ENCODE data around the gene NME3.

The NME3 gene

GRCh38 chr16:1818204-1818872, 47.0 kb upstream of the NME3 start:
- Histone ChIP-seq H3K36me3 (replicated peaks) (peaks cover 8% of the 10 kb centered on the region), H3K27me3 (replicated peaks) (no peaks in the 10 kb centered on the region), H3K4me3 (ENCODE audit: low read depth, low read length) (no peak overlapping the region), H3K27ac (no peak overlapping the region)
- in situ Hi-C loops (cut with HindIII; ENCODE audit: low pct_ligation_motif_present, low sequenced_read_pairs), result no loop called here
- DNase-seq, result no peak
- TF ChIP-seq, protein P1, sequence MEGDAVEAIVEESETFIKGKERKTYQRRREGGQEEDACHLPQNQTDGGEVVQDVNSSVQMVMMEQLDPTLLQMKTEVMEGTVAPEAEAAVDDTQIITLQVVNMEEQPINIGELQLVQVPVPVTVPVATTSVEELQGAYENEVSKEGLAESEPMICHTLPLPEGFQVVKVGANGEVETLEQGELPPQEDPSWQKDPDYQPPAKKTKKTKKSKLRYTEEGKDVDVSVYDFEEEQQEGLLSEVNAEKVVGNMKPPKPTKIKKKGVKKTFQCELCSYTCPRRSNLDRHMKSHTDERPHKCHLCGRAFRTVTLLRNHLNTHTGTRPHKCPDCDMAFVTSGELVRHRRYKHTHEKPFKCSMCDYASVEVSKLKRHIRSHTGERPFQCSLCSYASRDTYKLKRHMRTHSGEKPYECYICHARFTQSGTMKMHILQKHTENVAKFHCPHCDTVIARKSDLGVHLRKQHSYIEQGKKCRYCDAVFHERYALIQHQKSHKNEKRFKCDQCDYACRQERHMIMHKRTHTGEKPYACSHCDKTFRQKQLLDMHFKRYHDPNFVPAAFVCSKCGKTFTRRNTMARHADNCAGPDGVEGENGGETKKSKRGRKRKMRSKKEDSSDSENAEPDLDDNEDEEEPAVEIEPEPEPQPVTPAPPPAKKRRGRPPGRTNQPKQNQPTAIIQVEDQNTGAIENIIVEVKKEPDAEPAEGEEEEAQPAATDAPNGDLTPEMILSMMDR (IDR thresholded peaks at IDR 0.05; ENCODE audit: low read depth, low read length, missing control alignments), result no peak

DNA sequence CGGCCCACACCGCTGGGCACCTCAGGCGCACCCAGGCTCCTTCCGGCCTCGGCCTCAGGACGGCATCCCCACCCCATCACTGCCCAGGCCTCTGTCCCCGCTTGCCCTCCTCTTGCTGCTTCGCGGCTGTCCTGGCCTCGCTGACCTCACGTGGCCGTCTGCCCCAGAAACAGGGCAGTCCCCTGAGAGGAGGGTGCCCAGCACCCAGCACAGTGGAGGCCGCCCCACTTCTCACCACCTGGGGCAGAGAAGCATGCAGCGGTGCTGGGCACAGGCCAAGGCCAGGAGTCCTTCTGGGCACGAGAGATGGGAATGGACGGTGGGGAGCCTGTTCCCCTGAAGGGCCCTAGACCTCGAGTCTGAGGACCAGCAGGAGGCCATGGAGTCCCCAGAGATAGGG, 46.4 kb upstream of the NME3 start:
- no peaks in the 10 kb centered on the region for H3K27me3 ChIP-seq (replicated peaks)
- H3K27ac ChIP-seq, result no peak overlapping the region
- TF ChIP-seq, protein P1 (IDR thresholded peaks at IDR 0.05; ENCODE audit: low read depth, low read length, missing control alignments), result no peak
- H3K36me3 ChIP-seq (replicated peaks), result peaks cover 8% of the 10 kb centered on the region
- no peak overlapping the region for H3K4me3 ChIP-seq (ENCODE audit: low read depth, low read length)
- in situ Hi-C loops (cut with HindIII; ENCODE audit: low pct_ligation_motif_present, low sequenced_read_pairs), result no loop called here
- DNase-seq, result no peak

- TF ChIP-seq, protein P1 (IDR thresholded peaks at IDR 0.05; ENCODE audit: low read depth, low read length, missing control alignments), result no peak
- Histone ChIP-seq H3K27ac (no peak overlapping the region), H3K27me3 (replicated peaks) (no peaks in the 10 kb centered on the region), H3K36me3 (replicated peaks) (peaks cover 8% of the 10 kb centered on the region), H3K4me3 (ENCODE audit: low read depth, low read length) (no peak overlapping the region)
- in situ Hi-C loops (cut with HindIII; ENCODE audit: low pct_ligation_motif_present, low sequenced_read_pairs), result no loop called here
- no peak for DNase-seq
Measured at GRCh38 chr16:1817276-1817589, 45.9 kb upstream of the NME3 start.

- H3K4me3 ChIP-seq (ENCODE audit: low read depth, low read length), result no peak overlapping the region
- TF ChIP-seq, protein P1 (IDR thresholded peaks at IDR 0.05; ENCODE audit: low read depth, low read length, missing control alignments), result no peak
- DNase-seq, result no peak
- in situ Hi-C loops (cut with HindIII; ENCODE audit: low pct_ligation_motif_present, low sequenced_read_pairs), result no loop called here
- H3K27ac ChIP-seq, result no peak overlapping the region
- H3K27me3 ChIP-seq (replicated peaks), result no peaks in the 10 kb centered on the region
- peaks cover 8% of the 10 kb centered on the region for H3K36me3 ChIP-seq (replicated peaks)
Measured at GRCh38 chr16:1816396-1817275, 45.3 kb upstream of the NME3 start.

DNA sequence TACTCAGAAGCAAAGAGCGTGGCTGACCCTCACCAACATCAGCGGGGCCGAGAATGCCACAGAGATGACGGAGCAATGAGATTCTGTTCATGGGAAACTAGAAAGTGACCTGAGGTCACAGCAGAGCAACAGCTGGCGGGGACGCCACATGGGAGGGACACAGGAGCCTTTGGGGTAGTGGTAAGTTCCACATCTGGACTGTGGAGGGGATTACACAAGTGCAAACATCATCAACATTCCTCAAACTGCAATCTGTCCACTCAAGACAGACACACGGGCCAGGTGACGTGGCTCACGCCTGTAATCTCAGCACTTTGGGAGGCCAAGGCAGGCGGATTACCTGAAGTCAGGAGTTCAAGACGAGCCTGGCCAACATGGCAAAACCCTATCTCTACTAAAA, 44.1 kb upstream of the NME3 start:
- in situ Hi-C loops (cut with HindIII; ENCODE audit: low pct_ligation_motif_present, low sequenced_read_pairs), result no loop called here
- no peak overlapping the region for H3K4me3 ChIP-seq (ENCODE audit: low read depth, low read length)
- H3K27ac ChIP-seq, result no peak overlapping the region
- TF ChIP-seq, protein P1 (IDR thresholded peaks at IDR 0.05; ENCODE audit: low read depth, low read length, missing control alignments), result no peak
- H3K27me3 ChIP-seq (replicated peaks), result no peaks in the 10 kb centered on the region
- H3K36me3 ChIP-seq (replicated peaks), result peaks cover 8% of the 10 kb centered on the region
- no peak for DNase-seq
